Breast epithelium (tissue), 3 donors: Measurements from ENCODE around the gene ADCY5.

Experiments used
- CTCF ChIP-seq, 3 donors: fragments of 450-650 bp; IDR thresholded peaks; one replicate each; pipeline ENCODE4 v1.5.1; 2016 to 2017; ENCODE audit warnings: antibody characterized with exemption in 3 of 3, mild to moderate bottlenecking in 3 of 3, moderate library complexity in 3 of 3
- POLR2A ChIP-seq: fragments of 450-650 bp; IDR thresholded peaks from one replicate; pipeline ENCODE4 v1.6.1; 2016; ENCODE audit warnings: antibody characterized with exemption, mild to moderate bottlenecking, moderate library complexity
- POLR2AphosphoS5 ChIP-seq, 3 donors: sonication (generic); formaldehyde crosslinking; IDR thresholded peaks; one replicate each; pipeline ENCODE4 v1.6.1; 2017; ENCODE audit warnings: antibody characterized with exemption in 3 of 3

DNA sequence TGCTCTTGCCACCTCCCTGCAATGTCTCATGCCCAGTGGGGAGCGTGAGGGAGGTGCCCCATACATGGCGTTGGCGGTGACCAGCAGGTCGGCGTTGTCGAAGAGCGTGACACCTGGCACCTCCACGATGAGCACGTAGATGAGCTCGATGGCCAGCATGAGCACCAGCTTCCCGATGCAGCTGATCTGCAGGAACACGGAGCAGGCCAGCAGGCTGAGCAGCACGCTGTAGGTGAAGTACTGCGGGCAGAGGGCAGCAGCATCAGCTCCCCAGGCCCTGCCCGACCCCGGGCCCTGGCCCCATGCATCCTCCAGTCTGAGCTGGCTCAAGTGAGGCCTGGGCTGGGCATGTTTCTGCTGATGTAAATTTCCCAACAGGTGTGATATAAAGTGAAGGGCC, 148.8 kb downstream of the ADCY5 start:
- TF ChIP-seq CTCF (IDR thresholded peaks at IDR 0.05) (no peak), POLR2AphosphoS5 (IDR thresholded peaks at IDR 0.05) (no peak), POLR2A (no peak)
